ENCODE measurements around the gene RAPGEF4. TPM values are rescaled to one million over a fixed set of nuclear protein-coding genes. Genes with fewer than 3 reads are reported as not detected.

Gene RAPGEF4
- total RNA-seq, 1 experiment from 2014 or later, result 2.2 TPM

- TF ChIP-seq STAT6 (CRISPR knock-in tag; conservative IDR thresholded peaks at IDR 0.05; ENCODE audit: low read depth) (no peak), IRF2 (CRISPR knock-in tag; IDR thresholded peaks at IDR 0.05; ENCODE audit: borderline replicate concordance, low read depth) (no peak)
- TF ChIP-seq, protein P1, sequence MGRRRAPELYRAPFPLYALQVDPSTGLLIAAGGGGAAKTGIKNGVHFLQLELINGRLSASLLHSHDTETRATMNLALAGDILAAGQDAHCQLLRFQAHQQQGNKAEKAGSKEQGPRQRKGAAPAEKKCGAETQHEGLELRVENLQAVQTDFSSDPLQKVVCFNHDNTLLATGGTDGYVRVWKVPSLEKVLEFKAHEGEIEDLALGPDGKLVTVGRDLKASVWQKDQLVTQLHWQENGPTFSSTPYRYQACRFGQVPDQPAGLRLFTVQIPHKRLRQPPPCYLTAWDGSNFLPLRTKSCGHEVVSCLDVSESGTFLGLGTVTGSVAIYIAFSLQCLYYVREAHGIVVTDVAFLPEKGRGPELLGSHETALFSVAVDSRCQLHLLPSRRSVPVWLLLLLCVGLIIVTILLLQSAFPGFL (CRISPR knock-in tag; IDR thresholded peaks at IDR 0.05; ENCODE audit: borderline replicate concordance), result no peak
Measured at GRCh38 chr2:172858473-172858745, 122.8 kb downstream of the RAPGEF4 start (continued).

- ChIA-PET POLR2A (interaction anchor here (0.6 to 0.7 kb wide), 2 partner anchors 19 to 340 kb away, joined by 4 to 8 read pairs; no protein-coding TSS in a partner anchor), CTCF (interaction anchor here (1.9 kb wide), 1 partner anchor 72 kb away, joined by 9 read pairs; no protein-coding TSS in a partner anchor)
- TF ChIP-seq ZNF425 (CRISPR knock-in tag; conservative IDR thresholded peaks at IDR 0.05) (no peak), TP53 (CRISPR knock-in tag; IDR thresholded peaks at IDR 0.05) (no peak)
- TF ChIP-seq, protein P2, sequence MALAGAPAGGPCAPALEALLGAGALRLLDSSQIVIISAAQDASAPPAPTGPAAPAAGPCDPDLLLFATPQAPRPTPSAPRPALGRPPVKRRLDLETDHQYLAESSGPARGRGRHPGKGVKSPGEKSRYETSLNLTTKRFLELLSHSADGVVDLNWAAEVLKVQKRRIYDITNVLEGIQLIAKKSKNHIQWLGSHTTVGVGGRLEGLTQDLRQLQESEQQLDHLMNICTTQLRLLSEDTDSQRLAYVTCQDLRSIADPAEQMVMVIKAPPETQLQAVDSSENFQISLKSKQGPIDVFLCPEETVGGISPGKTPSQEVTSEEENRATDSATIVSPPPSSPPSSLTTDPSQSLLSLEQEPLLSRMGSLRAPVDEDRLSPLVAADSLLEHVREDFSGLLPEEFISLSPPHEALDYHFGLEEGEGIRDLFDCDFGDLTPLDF (CRISPR knock-in tag; IDR thresholded peaks at IDR 0.05), result no peak
- no peak overlapping the region for H3K27ac Mint-ChIP-seq
- no peaks in the 10 kb centered on the region for H3K36me3 Mint-ChIP-seq
- ATAC-seq (no peak), DNase-seq (ENCODE audit: low spot score) (no peak)
- no peaks in the 10 kb centered on the region for H3K9me3 Mint-ChIP-seq
- H3K4me1 Mint-ChIP-seq, result peaks cover 8% of the 10 kb centered on the region
- no peak overlapping the region for H3K4me3 Mint-ChIP-seq
- H3K27me3 Mint-ChIP-seq (ENCODE audit: low read depth), result no peaks in the 10 kb centered on the region
Measured at GRCh38 chr2:172859581-172860335, 124.1 kb downstream of the RAPGEF4 start.

GRCh38 chr2:172860336-172860707, 124.7 kb downstream of the RAPGEF4 start:
- H3K4me1 Mint-ChIP-seq, result peaks cover 8% of the 10 kb centered on the region
- no peak overlapping the region for H3K4me3 Mint-ChIP-seq
- ChIA-PET POLR2A (interaction anchor here (0.7 kb wide), 1 partner anchor 19 kb away, joined by 8 read pairs; no protein-coding TSS in a partner anchor), CTCF (interaction anchor here (1.9 kb wide), 1 partner anchor 71 kb away, joined by 9 read pairs; no protein-coding TSS in a partner anchor)
- no peaks in the 10 kb centered on the region for H3K36me3 Mint-ChIP-seq
- no peaks in the 10 kb centered on the region for H3K9me3 Mint-ChIP-seq
- ATAC-seq, result no peak
- no peaks in the 10 kb centered on the region for H3K27me3 Mint-ChIP-seq (ENCODE audit: low read depth)
- no peak for DNase-seq (ENCODE audit: low spot score)
- no peak overlapping the region for H3K27ac Mint-ChIP-seq
- TF ChIP-seq ELF4 (CRISPR knock-in tag; IDR thresholded peaks at IDR 0.05; ENCODE audit: low read depth) (no peak), TP53 (CRISPR knock-in tag; IDR thresholded peaks at IDR 0.05) (no peak)

GRCh38 chr2:172861098-172861497, 125.5 kb downstream of the RAPGEF4 start:
- ATAC-seq, result no peak
- H3K4me3 Mint-ChIP-seq, result no peak overlapping the region
- no peaks in the 10 kb centered on the region for H3K36me3 Mint-ChIP-seq
- TF ChIP-seq OVOL2 (CRISPR knock-in tag; IDR thresholded peaks at IDR 0.05; ENCODE audit: borderline replicate concordance), result no peak
- no peak for TF ChIP-seq ATF1 (CRISPR knock-in tag; IDR thresholded peaks at IDR 0.05)
- no peak for TF ChIP-seq ZNF232 (CRISPR knock-in tag; IDR thresholded peaks at IDR 0.05)
- TF ChIP-seq ZNF425 (CRISPR knock-in tag; conservative IDR thresholded peaks at IDR 0.05), result no peak
- TF ChIP-seq, protein P3, sequence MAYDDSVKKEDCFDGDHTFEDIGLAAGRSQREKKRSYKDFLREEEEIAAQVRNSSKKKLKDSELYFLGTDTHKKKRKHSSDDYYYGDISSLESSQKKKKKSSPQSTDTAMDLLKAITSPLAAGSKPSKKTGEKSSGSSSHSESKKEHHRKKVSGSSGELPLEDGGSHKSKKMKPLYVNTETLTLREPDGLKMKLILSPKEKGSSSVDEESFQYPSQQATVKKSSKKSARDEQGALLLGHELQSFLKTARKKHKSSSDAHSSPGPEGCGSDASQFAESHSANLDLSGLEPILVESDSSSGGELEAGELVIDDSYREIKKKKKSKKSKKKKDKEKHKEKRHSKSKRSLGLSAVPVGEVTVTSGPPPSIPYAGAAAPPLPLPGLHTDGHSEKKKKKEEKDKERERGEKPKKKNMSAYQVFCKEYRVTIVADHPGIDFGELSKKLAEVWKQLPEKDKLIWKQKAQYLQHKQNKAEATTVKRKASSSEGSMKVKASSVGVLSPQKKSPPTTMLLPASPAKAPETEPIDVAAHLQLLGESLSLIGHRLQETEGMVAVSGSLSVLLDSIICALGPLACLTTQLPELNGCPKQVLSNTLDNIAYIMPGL (CRISPR knock-in tag; IDR thresholded peaks at IDR 0.05), result no peak
- TF ChIP-seq ZNF416 (CRISPR knock-in tag; IDR thresholded peaks at IDR 0.05), result no peak
- TF ChIP-seq GTF2I (CRISPR knock-in tag; conservative IDR thresholded peaks at IDR 0.05), result no peak
- no peak for TF ChIP-seq EMX1 (CRISPR knock-in tag; IDR thresholded peaks at IDR 0.05)
- no peak for TF ChIP-seq GABPB1 (CRISPR knock-in tag; IDR thresholded peaks at IDR 0.05)
- no peak for TF ChIP-seq CREM (CRISPR knock-in tag; IDR thresholded peaks at IDR 0.05)
- no peak for TF ChIP-seq ZNF423 (CRISPR knock-in tag; IDR thresholded peaks at IDR 0.05)

More at GRCh38 chr2:172861098-172861497, 125.5 kb downstream of the RAPGEF4 start:
- H3K4me1 Mint-ChIP-seq, result peaks cover 8% of the 10 kb centered on the region
- DNase-seq (ENCODE audit: low spot score), result no peak
- ChIA-PET POLR2A (no interaction called here), CTCF (no interaction called here)
- H3K27ac Mint-ChIP-seq, result no peak overlapping the region
- no peaks in the 10 kb centered on the region for H3K9me3 Mint-ChIP-seq
- no peaks in the 10 kb centered on the region for H3K27me3 Mint-ChIP-seq (ENCODE audit: low read depth)
